Measurements from ENCODE around the gene CDH16. TPM values are rescaled to one million over a fixed set of nuclear protein-coding genes. Genes with fewer than 3 reads are reported as not detected.
A peak's percentile ranks its signal among the peaks of the same experiment; 100 is the strongest.

The CDH16 gene
- total RNA-seq, 1 experiment from 2014 or later, result not detected

- TF ChIP-seq CTCF (conservative IDR thresholded peaks at IDR 0.05; ENCODE audit: low read depth, low read length), result no peak
- no peak for TF ChIP-seq EZH2 (IDR thresholded peaks at IDR 0.05; ENCODE audit: borderline replicate concordance, low read depth, low read length, poor library complexity, severe bottlenecking)
- ChIA-PET POLR2A (ENCODE audit: low non-redundant PET) (no interaction called here), CTCF (no interaction called here)
- Histone ChIP-seq H3K4me1 (ENCODE audit: insufficient read depth, low read length, poor library complexity, severe bottlenecking) (peaks cover 21% of the 10 kb centered on the region), H3K4me3 (ENCODE audit: low read depth, low read length, poor library complexity, severe bottlenecking) (peak within 1 kb of the TSS; percentile 80), H3K27ac (ENCODE audit: low read depth, low read length, poor library complexity, severe bottlenecking) (peak within 1 kb of the TSS; percentile 92), H3K9me3 (ENCODE audit: low read depth, low read length, poor library complexity, severe bottlenecking) (no peaks in the 10 kb centered on the region), H3K27me3 (replicated peaks; ENCODE audit: insufficient read depth, low read depth, low read length, poor library complexity) (no peaks in the 10 kb centered on the region), H3K36me3 (ENCODE audit: insufficient read depth, low read length, poor library complexity, severe bottlenecking) (peaks cover 4% of the 10 kb centered on the region)
- intact Hi-C loops (cut with micrococcal nuclease; ENCODE audit: unreplicated experiment), result no loop called here
- peak; percentile 93 for DNase-seq (ENCODE audit: low spot score)
- BruUV-seq (replicated peaks), result no TSS peak
These were observed 15.6 kb upstream of the CDH16 start, which contains the start of gene CIAO2B for GRCh38 chr16:66934138-66934838. Gene CIAO2B (minus strand): TSS chr16:66934402. CDS start chr16:66934364, 38 bp downstream.

GRCh38 chr16:66933776-66934137 lies 15.1 kb upstream of the CDH16 start:
- intact Hi-C loops (cut with micrococcal nuclease; ENCODE audit: unreplicated experiment), result no loop called here
- TF ChIP-seq CTCF (conservative IDR thresholded peaks at IDR 0.05; ENCODE audit: low read depth, low read length) (no peak), EZH2 (IDR thresholded peaks at IDR 0.05; ENCODE audit: borderline replicate concordance, low read depth, low read length, poor library complexity, severe bottlenecking) (no peak)
- no peak for DNase-seq (ENCODE audit: low spot score)
- ChIA-PET CTCF (no interaction called here), POLR2A (ENCODE audit: low non-redundant PET) (interaction anchor here (0.6 kb wide), 1 partner anchor 156 kb away, joined by 3 read pairs; no protein-coding TSS in a partner anchor)
- Histone ChIP-seq H3K4me1 (ENCODE audit: insufficient read depth, low read length, poor library complexity, severe bottlenecking) (peaks cover 21% of the 10 kb centered on the region), H3K36me3 (ENCODE audit: insufficient read depth, low read length, poor library complexity, severe bottlenecking) (no peaks in the 10 kb centered on the region), H3K27me3 (replicated peaks; ENCODE audit: insufficient read depth, low read depth, low read length, poor library complexity) (no peaks in the 10 kb centered on the region), H3K9me3 (ENCODE audit: low read depth, low read length, poor library complexity, severe bottlenecking) (no peaks in the 10 kb centered on the region), H3K4me3 (ENCODE audit: low read depth, low read length, poor library complexity, severe bottlenecking) (peak overlapping the region; percentile 80), H3K27ac (ENCODE audit: low read depth, low read length, poor library complexity, severe bottlenecking) (peak overlapping the region; percentile 92)
- TSS peak; percentile 62 for BruUV-seq (replicated peaks)

GRCh38 chr16:66932076-66932475 lies 13.4 kb upstream of the CDH16 start:
- peaks cover 21% of the 10 kb centered on the region for H3K4me1 ChIP-seq (ENCODE audit: insufficient read depth, low read length, poor library complexity, severe bottlenecking)
- DNase-seq (ENCODE audit: low spot score), result no peak
- intact Hi-C loops (cut with micrococcal nuclease; ENCODE audit: unreplicated experiment), result no loop called here
- H3K9me3 ChIP-seq (ENCODE audit: low read depth, low read length, poor library complexity, severe bottlenecking), result no peaks in the 10 kb centered on the region
- H3K36me3 ChIP-seq (ENCODE audit: insufficient read depth, low read length, poor library complexity, severe bottlenecking), result no peaks in the 10 kb centered on the region
- no peaks in the 10 kb centered on the region for H3K27me3 ChIP-seq (replicated peaks; ENCODE audit: insufficient read depth, low read depth, low read length, poor library complexity)
- H3K27ac ChIP-seq (ENCODE audit: low read depth, low read length, poor library complexity, severe bottlenecking), result no peak overlapping the region
- TF ChIP-seq CTCF (conservative IDR thresholded peaks at IDR 0.05; ENCODE audit: low read depth, low read length) (no peak), EZH2 (IDR thresholded peaks at IDR 0.05; ENCODE audit: borderline replicate concordance, low read depth, low read length, poor library complexity, severe bottlenecking) (no peak)
- CTCF ChIA-PET, result no interaction called here
- BruUV-seq (replicated peaks), result no TSS peak
- H3K4me3 ChIP-seq (ENCODE audit: low read depth, low read length, poor library complexity, severe bottlenecking), result no peak overlapping the region
- POLR2A ChIA-PET (ENCODE audit: low non-redundant PET), result no interaction called here

All from A673 (cell line).